ENCODE results near the gene CCDC112.
A peak's percentile ranks its signal among the peaks of the same experiment; 100 is the strongest.

CCDC112 gene

DNA sequence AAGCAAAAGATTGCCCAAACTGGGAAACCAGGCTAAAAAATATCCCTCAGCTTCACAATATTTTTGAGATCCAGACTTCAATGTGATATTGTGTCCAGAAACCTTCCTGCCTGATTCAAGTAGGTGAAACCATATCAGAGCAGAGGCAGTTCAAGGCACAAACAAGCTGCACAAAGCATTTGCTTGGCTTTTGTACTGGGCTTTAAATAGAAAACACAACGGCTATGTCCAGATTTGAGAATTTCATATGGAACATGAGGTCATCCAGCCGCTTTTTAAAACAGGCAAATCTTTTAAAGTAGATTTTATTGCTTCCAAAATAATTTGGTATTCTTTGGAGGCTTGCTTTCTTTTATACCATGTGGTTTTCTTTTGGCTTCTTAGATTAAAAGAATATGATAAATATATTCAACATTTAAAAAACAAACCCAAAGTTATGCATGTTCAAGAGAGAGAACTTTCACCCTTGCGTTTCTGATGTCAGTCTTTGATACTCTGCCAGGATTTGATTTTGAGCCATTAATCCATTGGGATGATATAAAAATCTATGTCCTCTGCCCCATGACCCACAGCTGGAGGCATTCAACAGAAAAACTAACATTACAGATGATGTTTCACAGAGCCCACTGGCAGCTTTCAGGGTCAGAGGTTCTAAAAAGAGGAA is 29.0 kb upstream of the CCDC112 start:
- DNase-seq (ENCODE audit: low read depth) = no peak
- TF ChIP-seq, protein P1, sequence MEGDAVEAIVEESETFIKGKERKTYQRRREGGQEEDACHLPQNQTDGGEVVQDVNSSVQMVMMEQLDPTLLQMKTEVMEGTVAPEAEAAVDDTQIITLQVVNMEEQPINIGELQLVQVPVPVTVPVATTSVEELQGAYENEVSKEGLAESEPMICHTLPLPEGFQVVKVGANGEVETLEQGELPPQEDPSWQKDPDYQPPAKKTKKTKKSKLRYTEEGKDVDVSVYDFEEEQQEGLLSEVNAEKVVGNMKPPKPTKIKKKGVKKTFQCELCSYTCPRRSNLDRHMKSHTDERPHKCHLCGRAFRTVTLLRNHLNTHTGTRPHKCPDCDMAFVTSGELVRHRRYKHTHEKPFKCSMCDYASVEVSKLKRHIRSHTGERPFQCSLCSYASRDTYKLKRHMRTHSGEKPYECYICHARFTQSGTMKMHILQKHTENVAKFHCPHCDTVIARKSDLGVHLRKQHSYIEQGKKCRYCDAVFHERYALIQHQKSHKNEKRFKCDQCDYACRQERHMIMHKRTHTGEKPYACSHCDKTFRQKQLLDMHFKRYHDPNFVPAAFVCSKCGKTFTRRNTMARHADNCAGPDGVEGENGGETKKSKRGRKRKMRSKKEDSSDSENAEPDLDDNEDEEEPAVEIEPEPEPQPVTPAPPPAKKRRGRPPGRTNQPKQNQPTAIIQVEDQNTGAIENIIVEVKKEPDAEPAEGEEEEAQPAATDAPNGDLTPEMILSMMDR (conservative IDR thresholded peaks at IDR 0.05; ENCODE audit: low read length) = no peak
- H3K4me3 ChIP-seq (ENCODE audit: low read length) = no peak overlapping the region

DNA sequence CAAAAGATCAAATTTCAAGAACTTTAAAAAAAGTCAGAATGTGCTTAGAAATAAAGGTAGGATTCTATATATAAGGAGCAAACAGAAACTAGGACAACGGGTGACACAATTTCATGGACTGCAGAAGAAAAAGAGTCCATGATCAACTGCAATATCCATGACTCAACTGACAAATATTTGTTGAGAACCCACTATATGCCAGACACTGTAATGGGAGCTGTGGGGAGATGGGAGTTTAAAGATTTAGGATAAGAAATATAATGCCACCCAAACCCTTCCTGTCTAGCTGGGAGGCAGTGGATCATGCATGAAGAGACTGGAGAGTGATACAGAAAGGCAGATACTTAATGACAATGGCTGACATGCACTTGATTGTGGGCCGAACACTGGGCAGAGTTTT is 27.6 kb upstream of the CCDC112 start:
- no peak overlapping the region for H3K4me3 ChIP-seq (ENCODE audit: low read length)
- no peak for DNase-seq (ENCODE audit: low read depth)
- TF ChIP-seq, protein P1 (conservative IDR thresholded peaks at IDR 0.05; ENCODE audit: low read length) = no peak

DNA sequence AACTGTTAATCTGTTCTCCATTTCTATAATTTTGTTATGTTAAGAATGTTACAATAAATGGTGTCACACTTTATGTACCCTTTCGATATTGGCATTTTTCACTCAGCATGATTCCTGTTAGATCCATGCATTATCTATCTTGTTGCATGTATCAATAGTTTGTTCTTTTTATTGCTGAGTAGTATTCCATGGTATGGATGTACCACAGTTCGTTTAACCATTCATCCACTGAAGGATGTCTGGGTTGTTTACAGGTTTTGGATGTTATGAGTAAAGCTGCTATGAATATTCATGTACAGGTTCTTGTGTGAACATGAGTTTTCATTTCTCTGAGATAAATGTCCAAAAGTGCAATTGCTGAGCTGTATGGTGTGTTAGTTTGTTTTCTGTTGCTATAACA is 26.3 kb upstream of the CCDC112 start:
- TF ChIP-seq, protein P1 (conservative IDR thresholded peaks at IDR 0.05; ENCODE audit: low read length) = no peak
- H3K4me3 ChIP-seq (ENCODE audit: low read length) = no peak overlapping the region
- no peak for DNase-seq (ENCODE audit: low read depth)

DNA sequence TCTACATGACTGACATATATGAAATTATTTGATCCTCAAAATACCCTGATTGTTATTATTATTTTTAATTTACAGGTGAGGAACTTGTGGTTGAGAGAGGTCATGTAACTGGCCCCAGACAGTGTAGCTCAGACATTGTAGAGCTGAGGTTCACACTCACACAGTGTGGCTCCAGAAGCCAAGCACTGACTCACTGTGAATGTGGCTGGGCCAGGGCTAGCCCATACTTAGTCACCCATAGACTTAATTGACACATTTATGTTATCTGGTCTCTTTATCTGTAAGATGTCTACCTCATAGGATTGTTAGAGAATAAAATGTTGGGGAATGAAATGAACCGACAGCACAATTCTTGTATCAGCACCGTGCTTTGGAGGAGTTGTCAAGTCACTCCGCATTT is 24.9 kb upstream of the CCDC112 start:
- TF ChIP-seq, protein P1 (conservative IDR thresholded peaks at IDR 0.05; ENCODE audit: low read length) = no peak
- H3K4me3 ChIP-seq (ENCODE audit: low read length) = no peak overlapping the region
- peak; percentile 12 for DNase-seq (ENCODE audit: low read depth)

DNA sequence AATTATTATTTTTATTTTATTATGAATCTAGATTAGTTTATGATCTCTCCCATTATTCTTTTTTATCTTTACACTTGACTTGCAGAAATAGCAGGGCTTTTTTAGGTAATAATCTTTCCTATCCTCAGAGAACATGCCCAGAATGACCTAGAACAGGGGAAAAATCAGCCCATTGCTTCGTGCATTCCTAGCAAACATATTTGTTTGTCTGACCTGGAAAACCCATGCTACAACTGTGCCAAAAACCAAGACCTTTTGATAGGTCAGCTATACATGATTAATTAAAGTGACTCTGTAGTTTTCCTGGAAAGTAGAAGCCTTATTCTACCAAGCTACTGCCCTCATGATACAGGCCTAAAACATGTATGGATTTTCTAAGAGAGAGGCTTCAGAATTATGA is 24.1 kb upstream of the CCDC112 start:
- TF ChIP-seq, protein P1 (conservative IDR thresholded peaks at IDR 0.05; ENCODE audit: low read length) = no peak
- no peak for DNase-seq (ENCODE audit: low read depth)
- no peak overlapping the region for H3K4me3 ChIP-seq (ENCODE audit: low read length)

DNA sequence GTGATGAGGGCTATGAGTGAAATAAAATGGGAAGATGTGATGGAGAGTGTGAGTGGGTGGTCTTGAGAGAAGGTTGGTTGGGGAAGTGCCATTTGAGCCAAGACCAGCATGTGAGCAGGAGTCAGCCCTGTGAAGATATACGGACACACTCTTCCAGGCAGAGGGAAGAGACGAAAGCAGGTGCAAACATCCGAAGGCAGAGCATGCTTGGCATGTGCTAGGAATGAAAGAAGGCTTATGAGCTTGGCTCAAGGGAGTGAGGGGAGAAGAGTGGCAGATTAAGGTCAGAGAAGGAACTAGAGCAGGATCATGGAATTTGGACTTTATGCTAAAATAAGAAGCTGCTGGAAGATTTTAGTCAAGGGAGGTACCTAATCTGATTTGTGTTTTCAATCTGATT is 23.6 kb upstream of the CCDC112 start:
- DNase-seq (ENCODE audit: low read depth) = no peak
- TF ChIP-seq, protein P1 (conservative IDR thresholded peaks at IDR 0.05; ENCODE audit: low read length) = no peak
- no peak overlapping the region for H3K4me3 ChIP-seq (ENCODE audit: low read length)

DNA sequence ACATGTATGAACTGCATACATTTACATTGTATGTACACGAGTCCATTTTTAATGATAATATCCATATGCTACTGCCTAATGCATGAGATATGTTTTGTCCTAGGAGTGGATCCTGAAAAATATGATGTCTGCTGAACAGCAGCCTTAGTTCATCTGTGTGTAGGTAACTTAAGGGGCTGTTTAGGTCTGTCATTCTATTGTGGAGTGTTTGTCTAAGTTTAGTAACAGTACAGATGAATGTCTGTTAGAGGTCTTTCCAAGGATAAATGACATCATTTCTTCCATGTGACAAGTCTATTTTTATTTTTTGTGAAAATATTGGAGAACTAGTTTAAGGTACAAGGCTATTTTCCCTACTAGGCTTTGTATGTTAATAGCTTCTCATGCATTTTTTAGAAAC is 22.6 kb upstream of the CCDC112 start:
- TF ChIP-seq, protein P1 (conservative IDR thresholded peaks at IDR 0.05; ENCODE audit: low read length) = no peak

More for the DNA sequence above, 22.6 kb upstream of the CCDC112 start:
- DNase-seq (ENCODE audit: low read depth) = no peak
- H3K4me3 ChIP-seq (ENCODE audit: low read length) = no peak overlapping the region
